HepG2 (cell line): ENCODE results near the gene ISCU. TPM values are rescaled to one million over a fixed set of nuclear protein-coding genes. Genes with fewer than 3 reads are reported as not detected.

Experiments
- ATAC-seq: fragments of 200-7000 bp; cut with Tn5 transposase; 3 replicates; pipeline ENCODE4 v1.9.1; 2020; ENCODE audit warnings: mild to moderate bottlenecking, moderate library complexity
- BruUV-seq: library from RNA; stranded (reverse); fragments of 400-500 nt; replicated peaks from 2 replicates; lab custom pipeline; 2021; lab: Mats Ljungman, UMichigan
- CTCF ChIA-PET: fragments of 300-600 bp; formaldehyde crosslinking; extraction: SDS; loops from one replicate; lab custom pipeline; 2021; ENCODE audit warnings: low total read pairs, inconsistent platforms, low intra/inter-chr PET ratio; lab: Yijun Ruan, JAX
- POLR2A ChIA-PET: fragments of 350-600 bp; sonication (Branson Sonifier 250); formaldehyde crosslinking; loops from one replicate; lab custom pipeline; 2020; ENCODE audit warnings: antibody characterized with exemption, inconsistent platforms; lab: Yijun Ruan, JAX
- DNase-seq: peaks from one replicate; pipeline ENCODE4 v3.0.0-alpha.2; 2015; ENCODE audit warnings: low spot score
- FAIRE-seq: peaks from 3 replicates; lab custom pipeline; 2011; peaks lifted over from hg19 to GRCh38; lab: Jason Lieb, UNC
- H2AFZ ChIP-seq: one replicate; pipeline ENCODE4 v1.6.1; 2011; ENCODE audit warnings: low read length, inconsistent platforms
- H3K27ac ChIP-seq: fragments of 300-600 bp; 3 replicates; pipeline ENCODE4 v1.8.0; 2011; ENCODE audit warnings: mixed run types, mild to moderate bottlenecking, mixed read lengths, low read length, inconsistent platforms; ENCODE audit not compliant: insufficient read depth; ENCODE audit errors: extremely low read length
- H3K27me3 ChIP-seq, 2 experiments: fragments of 200-600 bp in 1 of 2; 2 replicates in 1 of 2; 3 replicates in 1 of 2; pipeline versions ENCODE4 v1.6.0 to v1.8.0; 2011; ENCODE audit warnings: low read length in 2 of 2, mild to moderate bottlenecking in 2 of 2, moderate library complexity in 2 of 2, inconsistent platforms in 1 of 2; ENCODE audit not compliant: insufficient read depth in 2 of 2, control insufficient read depth in 1 of 2
- H3K36me3 ChIP-seq, 2 experiments: fragments of 200-600 bp in 1 of 2; replicated peaks in 1 of 2; 2 replicates in 1 of 2; 3 replicates in 1 of 2; pipeline versions ENCODE4 v1.5.1 to v1.8.0; 2011; ENCODE audit warnings: low read length in 2 of 2, inconsistent platforms in 1 of 2; ENCODE audit not compliant: insufficient read depth in 2 of 2, control insufficient read depth in 1 of 2
- H3K4me1 ChIP-seq: 2 replicates; pipeline ENCODE4 v1.5.1; 2012; ENCODE audit warnings: low read length, inconsistent platforms; ENCODE audit not compliant: insufficient read depth
- H3K4me2 ChIP-seq: 2 replicates; pipeline ENCODE4 v1.6.0; 2011; ENCODE audit warnings: low read depth, low read length, inconsistent platforms
- H3K4me3 ChIP-seq, 3 experiments: fragments of 200-600 bp in 1 of 3; sonication (generic), shearing (Covaris generic) in 1 of 3; replicated peaks in 1 of 3; 2 replicates each; pipeline ENCODE4 v1.5.1; 2011 to 2016; ENCODE audit warnings: low read length in 3 of 3, inconsistent platforms in 2 of 3, low read depth in 2 of 3, mild to moderate bottlenecking in 2 of 3, control low read depth in 1 of 3, mixed read lengths in 1 of 3; ENCODE audit not compliant: insufficient read depth in 1 of 3
- H3K79me2 ChIP-seq: one replicate; pipeline ENCODE4 v1.6.1; 2011; ENCODE audit warnings: low read length, inconsistent platforms; ENCODE audit not compliant: insufficient read depth
- H3K9ac ChIP-seq: 2 replicates; pipeline ENCODE4 v1.6.0; 2011; ENCODE audit warnings: mild to moderate bottlenecking, low read depth, low read length, inconsistent platforms; ENCODE audit not compliant: insufficient read depth
- H3K9me3 ChIP-seq: 2 replicates; pipeline ENCODE4 v1.5.1; 2012; ENCODE audit warnings: mild to moderate bottlenecking, low read length
- H4K20me1 ChIP-seq: 2 replicates; pipeline ENCODE4 v1.6.0; 2011; ENCODE audit warnings: inconsistent platforms, mild to moderate bottlenecking, low read length, moderate library complexity; ENCODE audit not compliant: insufficient read depth
- CBX2 ChIP-seq, 2 experiments: fragments of 200-600 bp in 1 of 2; sonication (generic); formaldehyde crosslinking in 1 of 2; IDR thresholded peaks; 2 replicates each; pipeline versions ENCODE4 v1.7.0 to v1.8.1; 2018 to 2022; ENCODE audit warnings: low read depth in 2 of 2, low read length in 1 of 2, mild to moderate bottlenecking in 1 of 2, missing genetic modification reagents in 1 of 2
- CEBPB ChIP-seq: IDR thresholded peaks from 2 replicates; pipeline ENCODE4 v1.6.1; 2011; ENCODE audit warnings: low read depth, low read length, improper control_type of control experiment, borderline replicate concordance
- MXD3 ChIP-seq: IDR thresholded peaks from 2 replicates; pipeline ENCODE4 v1.6.1; 2016; ENCODE audit warnings: mild to moderate bottlenecking, missing biosample characterization, missing genetic modification reagents
- SP2 ChIP-seq: sonication (generic); formaldehyde crosslinking; IDR thresholded peaks from 2 replicates; pipeline ENCODE4 v1.5.1; 2020; ENCODE audit warnings: mild to moderate bottlenecking, missing genetic modification reagents
- ZBED4 ChIP-seq: sonication (generic); formaldehyde crosslinking; IDR thresholded peaks from 2 replicates; pipeline ENCODE4 v1.4.0; 2020; ENCODE audit warnings: missing genetic modification reagents, borderline replicate concordance
- ZNF468 ChIP-seq: sonication (generic); formaldehyde crosslinking; IDR thresholded peaks from 2 replicates; pipeline ENCODE4 v1.8.0; 2022; ENCODE audit warnings: mild to moderate bottlenecking, moderate library complexity, missing genetic modification reagents
- WGBS: methylation state at CpG from one replicate; pipeline ENCODE4 v1.1.6; 2017; ENCODE audit warnings: low lambda C conversion rate; 5-methylcytosine and 5-hydroxymethylcytosine counted together
- in situ Hi-C: cut with HindIII; loops from 2 replicates; pipeline ENCODE4 v1.10.0; 2017; ENCODE audit warnings: low pct_unique_long_range_greater_than_20kb; ENCODE audit not compliant: extremely low pct_ligation_motif_present
- intact Hi-C: fragments of 100-400 bp; cut with micrococcal nuclease; formaldehyde crosslinking; loops from one replicate; pipeline ENCODE4 v1.10.0; 2022; ENCODE audit not compliant: unreplicated experiment
- polyA plus RNA-seq, 8 experiments: library from polyadenylated mRNA; depleted of rRNA in 3 of 8; stranded (reverse) in 7 of 8; unstranded in 1 of 8; fragments of >200 nt; fragmentation: Illumina TruSeq in 4 of 8; extraction: Trizol in 4 of 8; gene quantifications; 2 replicates each; pipeline versions ENCODE4 v1.2.1 to v1.2.3, GENCODE V29; 2011 to 2016; ENCODE audit warnings: low read depth in 4 of 8, missing spikeins in 1 of 8, mixed read lengths in 1 of 8; ENCODE audit not compliant: insufficient read depth in 1 of 8
- total RNA-seq, 5 experiments: library from RNA; depleted of rRNA; stranded (reverse); fragments of >200 nt; fragmentation: Illumina TruSeq; extraction: Trizol; gene quantifications; 2 replicates each; pipeline ENCODE4 v1.2.3, GENCODE V29; 2016; ENCODE audit warnings: low read depth in 1 of 5

The ISCU gene
- total and polyA plus RNA-seq, 2 of the 13 experiments (the other 11 are each of a cell fraction or from before 2014, with no cell fraction given): 94.4 to 107 TPM

GRCh38 chr12:108615918-108616317, 53.5 kb downstream of the ISCU start:
- Histone ChIP-seq H3K79me2 (no peaks in the 10 kb centered on the region), H3K4me3 (no peak overlapping the region), H3K4me2 (no peak overlapping the region), H3K9me3 (no peaks in the 10 kb centered on the region), H2AFZ (no peak overlapping the region), H3K36me3 (no peaks in the 10 kb centered on the region), H3K4me1 (peaks cover 31% of the 10 kb centered on the region), H4K20me1 (no peaks in the 10 kb centered on the region), H3K27me3 (peaks cover 0 to 9% of the 10 kb centered on the region in 2 experiments; a peak in 3 of 5 replicates), H3K9ac (no peak overlapping the region), H3K27ac (no peak overlapping the region)
- ChIA-PET POLR2A (no interaction called here), CTCF (no interaction called here)
- FAIRE-seq (no peak), DNase-seq (no peak), ATAC-seq (no peak)
- 13% methylated on average over 1 of the region's 1 CpG for WGBS
- BruUV-seq: no TSS peak
- no peak for TF ChIP-seq MXD3 (CRISPR knock-in tag)
- no peak for TF ChIP-seq ZNF468
- no peak for TF ChIP-seq ZBED4 (CRISPR knock-in tag)
- TF ChIP-seq CEBPB: no peak
- no peak for TF ChIP-seq CBX2 (IDR thresholded peaks at IDR 0.05; ENCODE audit: low read depth, low read length)
- no peak for TF ChIP-seq CBX2 (CRISPR knock-in tag; IDR thresholded peaks at IDR 0.05; ENCODE audit: low read depth)
- no peak for TF ChIP-seq SP2 (CRISPR knock-in tag)
- in situ Hi-C loops (loop anchor here (5.0 kb wide), 1 partner anchor 49 kb away; no protein-coding TSS in a partner anchor), intact Hi-C loops (no loop called here)
